ENCODE data around the gene MDGA2.
"Not testable (repeated sequence)": the region's sequence is repeated elsewhere in the genome, so short reads cannot be mapped to it uniquely, and the experiment has no call there.

Gene MDGA2

GRCh38 chr14:47302121-47302520 lies 373.3 kb downstream of the MDGA2 start:
- no peak for DNase-seq

- no peak for DNase-seq
These were observed 374.6 kb downstream of the MDGA2 start for GRCh38 chr14:47300796-47301195.

GRCh38 chr14:47297374-47297773 lies 378.0 kb downstream of the MDGA2 start:
- no peak for DNase-seq

- no peak for DNase-seq
These were observed 391.1 kb downstream of the MDGA2 start for GRCh38 chr14:47284283-47284682.

GRCh38 chr14:47281761-47282160 lies 393.6 kb downstream of the MDGA2 start:
- DNase-seq: not testable (repeated sequence)

GRCh38 chr14:47278233-47278842 lies 397.1 kb downstream of the MDGA2 start:
- peak; percentile 3 for DNase-seq

GRCh38 chr14:47277703-47278102 lies 397.7 kb downstream of the MDGA2 start:
- DNase-seq: no peak

- no peak for DNase-seq
These were observed 398.5 kb downstream of the MDGA2 start for GRCh38 chr14:47276931-47277330.

GRCh38 chr14:47273939-47274338 lies 401.5 kb downstream of the MDGA2 start:
- DNase-seq: no peak

- no peak for DNase-seq
These were observed 404.7 kb downstream of the MDGA2 start for GRCh38 chr14:47270715-47271114.

- DNase-seq: no peak
These were observed 405.5 kb downstream of the MDGA2 start for GRCh38 chr14:47269756-47270492.

GRCh38 chr14:47264842-47265241 lies 410.6 kb downstream of the MDGA2 start:
- DNase-seq: no peak

GRCh38 chr14:47262801-47263200 lies 412.6 kb downstream of the MDGA2 start:
- no peak for DNase-seq

GRCh38 chr14:47261350-47261749 lies 414.1 kb downstream of the MDGA2 start:
- no peak for DNase-seq

GRCh38 chr14:47259796-47260195 lies 415.6 kb downstream of the MDGA2 start:
- no peak for DNase-seq

- DNase-seq: no peak
These were observed 418.4 kb downstream of the MDGA2 start for GRCh38 chr14:47257013-47257412.

- DNase-seq: no peak
These were observed 422.6 kb downstream of the MDGA2 start for GRCh38 chr14:47252802-47253201.

GRCh38 chr14:47246367-47246766 lies 429.0 kb downstream of the MDGA2 start:
- no peak for DNase-seq

- DNase-seq: not testable (repeated sequence)
These were observed 432.8 kb downstream of the MDGA2 start for GRCh38 chr14:47242579-47242978.

- DNase-seq: no peak
These were observed 434.5 kb downstream of the MDGA2 start for GRCh38 chr14:47240748-47241437.

GRCh38 chr14:47235619-47236018 lies 439.8 kb downstream of the MDGA2 start:
- DNase-seq: no peak

GRCh38 chr14:47226877-47227520 lies 448.4 kb downstream of the MDGA2 start:
- DNase-seq: no peak

GRCh38 chr14:47223656-47224055 lies 451.7 kb downstream of the MDGA2 start:
- DNase-seq: no peak

- no peak for DNase-seq
These were observed 455.3 kb downstream of the MDGA2 start for GRCh38 chr14:47220096-47220495.

Measured in COR-L47 (cell line).